SK-N-SH treated with all-trans-retinoic acid at 6 μM for 48 hours (cell line): ENCODE results near the gene CBY2.

Experiments
- ATAC-seq: fragments of 200-7000 bp; cut with Tn5 transposase; 3 replicates; pipeline ENCODE4 v1.9.1; 2020; ENCODE audit warnings: mild to moderate bottlenecking, moderate library complexity
- ARNTL ChIP-seq: fragments of 450-650 bp; formaldehyde crosslinking; IDR thresholded peaks from 2 replicates; pipeline ENCODE4 v1.5.0; 2020; ENCODE audit warnings: low read depth, mild to moderate bottlenecking, moderate library complexity, borderline replicate concordance
- BACH2 ChIP-seq: fragments of 250-450 bp; sonication (Bioruptor Pico); IDR thresholded peaks from 2 replicates; pipeline ENCODE4 v1.9.0; 2021; ENCODE audit warnings: mild to moderate bottlenecking, borderline replicate concordance
- ESRRG ChIP-seq: fragments of 250-450 bp; sonication (Bioruptor Pico); IDR thresholded peaks from 2 replicates; pipeline ENCODE4 v1.6.1; 2021; ENCODE audit warnings: mild to moderate bottlenecking
- GLIS3 ChIP-seq: fragments of 250-450 bp; sonication (Bioruptor Pico); IDR thresholded peaks from 2 replicates; pipeline ENCODE4 v1.5.0; 2020; ENCODE audit warnings: mild to moderate bottlenecking, moderate library complexity
- ISL1 ChIP-seq: fragments of 250-450 bp; sonication (Bioruptor Pico); IDR thresholded peaks from 2 replicates; pipeline ENCODE4 v2.1.2; 2022; ENCODE audit warnings: mild to moderate bottlenecking, moderate library complexity
- OSR1 ChIP-seq: fragments of 250-450 bp; sonication (Bioruptor Pico); IDR thresholded peaks from 2 replicates; pipeline ENCODE4 v1.8.0; 2022; ENCODE audit warnings: moderate library complexity, mild to moderate bottlenecking, inconsistent platforms
- PPARA ChIP-seq: fragments of 250-450 bp; sonication (Bioruptor Pico); IDR thresholded peaks from 2 replicates; pipeline ENCODE4 v1.5.0; 2020; ENCODE audit warnings: mild to moderate bottlenecking, borderline replicate concordance
- RARB ChIP-seq: fragments of 250-450 bp; sonication (Bioruptor Pico); IDR thresholded peaks from 2 replicates; pipeline ENCODE4 v1.8.0; 2021; ENCODE audit warnings: mild to moderate bottlenecking, moderate library complexity
- TOX ChIP-seq: fragments of 250-450 bp; sonication (Bioruptor Pico); IDR thresholded peaks from 2 replicates; pipeline ENCODE4 v1.8.0; 2021; ENCODE audit warnings: mild to moderate bottlenecking, moderate library complexity, borderline replicate concordance
- ZC3H10 ChIP-seq: fragments of 250-450 bp; sonication (Bioruptor Pico); IDR thresholded peaks from 2 replicates; pipeline ENCODE4 v1.5.1; 2021; ENCODE audit warnings: mild to moderate bottlenecking, moderate library complexity
- ZNF565 ChIP-seq: fragments of 450-650 bp; formaldehyde crosslinking; conservative IDR thresholded peaks from 2 replicates; pipeline ENCODE4 v1.5.0; 2020; ENCODE audit warnings: low read depth, mild to moderate bottlenecking, moderate library complexity
- ZNF70 ChIP-seq: fragments of 450-650 bp; formaldehyde crosslinking; IDR thresholded peaks from 2 replicates; pipeline ENCODE4 v1.5.0; 2020; ENCODE audit warnings: mild to moderate bottlenecking, moderate library complexity
- ZNF8 ChIP-seq: fragments of 450-650 bp; formaldehyde crosslinking; IDR thresholded peaks from 2 replicates; pipeline ENCODE4 v1.5.0; 2020; ENCODE audit warnings: mild to moderate bottlenecking, moderate library complexity
- TF ChIP-seq, protein P1 (sequence below): fragments of 250-450 bp; sonication (Bioruptor Pico); IDR thresholded peaks from 2 replicates; pipeline ENCODE4 v1.5.0; 2020; ENCODE audit warnings: mild to moderate bottlenecking, moderate library complexity
- TF ChIP-seq, protein P2 (sequence below): fragments of 250-450 bp; sonication (Bioruptor Pico); IDR thresholded peaks from 2 replicates; pipeline ENCODE4 v1.8.0; 2020; ENCODE audit warnings: mild to moderate bottlenecking, moderate library complexity, borderline replicate concordance
- TF ChIP-seq, protein P3 (sequence below): fragments of 250-450 bp; sonication (Bioruptor Pico); IDR thresholded peaks from 2 replicates; pipeline ENCODE4 v1.5.1; 2021; ENCODE audit warnings: mild to moderate bottlenecking, moderate library complexity
- TF ChIP-seq, protein P4 (sequence below): fragments of 250-450 bp; sonication (Bioruptor Pico); IDR thresholded peaks from 2 replicates; pipeline ENCODE4 v1.5.1; 2020; ENCODE audit warnings: low read depth, mild to moderate bottlenecking, moderate library complexity
- TF ChIP-seq, protein P5 (sequence below): fragments of 250-450 bp; sonication (Bioruptor Pico); IDR thresholded peaks from 2 replicates; pipeline ENCODE4 v1.8.0; 2021; ENCODE audit warnings: low read depth, mild to moderate bottlenecking, moderate library complexity, borderline replicate concordance

The CBY2 gene

DNA sequence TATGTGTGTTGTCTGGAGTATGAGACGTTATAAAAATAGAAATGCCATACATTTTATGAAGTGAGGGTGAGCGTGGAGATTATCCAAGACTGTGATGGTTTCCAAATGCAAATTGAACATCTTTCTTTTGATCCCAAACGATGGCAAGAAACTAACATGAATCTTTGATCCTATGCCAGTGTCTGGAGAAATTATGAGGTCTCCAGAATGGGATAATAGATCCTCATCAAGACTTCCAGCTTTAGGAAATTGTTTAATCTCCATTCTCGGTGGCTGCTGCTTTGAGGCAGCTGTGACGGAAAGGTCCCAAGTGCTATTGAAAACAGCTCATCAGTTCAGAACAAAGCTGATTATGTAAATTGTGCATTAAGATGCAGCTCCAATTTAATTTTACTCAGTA lies 30.8 kb downstream of the CBY2 start:
- no peak for ATAC-seq
- TF ChIP-seq RARB (CRISPR knock-in tag) = no peak
- TF ChIP-seq TOX (CRISPR knock-in tag) = no peak
- TF ChIP-seq BACH2 (CRISPR knock-in tag) = no peak
- TF ChIP-seq ISL1 = no peak
- TF ChIP-seq, protein P1, sequence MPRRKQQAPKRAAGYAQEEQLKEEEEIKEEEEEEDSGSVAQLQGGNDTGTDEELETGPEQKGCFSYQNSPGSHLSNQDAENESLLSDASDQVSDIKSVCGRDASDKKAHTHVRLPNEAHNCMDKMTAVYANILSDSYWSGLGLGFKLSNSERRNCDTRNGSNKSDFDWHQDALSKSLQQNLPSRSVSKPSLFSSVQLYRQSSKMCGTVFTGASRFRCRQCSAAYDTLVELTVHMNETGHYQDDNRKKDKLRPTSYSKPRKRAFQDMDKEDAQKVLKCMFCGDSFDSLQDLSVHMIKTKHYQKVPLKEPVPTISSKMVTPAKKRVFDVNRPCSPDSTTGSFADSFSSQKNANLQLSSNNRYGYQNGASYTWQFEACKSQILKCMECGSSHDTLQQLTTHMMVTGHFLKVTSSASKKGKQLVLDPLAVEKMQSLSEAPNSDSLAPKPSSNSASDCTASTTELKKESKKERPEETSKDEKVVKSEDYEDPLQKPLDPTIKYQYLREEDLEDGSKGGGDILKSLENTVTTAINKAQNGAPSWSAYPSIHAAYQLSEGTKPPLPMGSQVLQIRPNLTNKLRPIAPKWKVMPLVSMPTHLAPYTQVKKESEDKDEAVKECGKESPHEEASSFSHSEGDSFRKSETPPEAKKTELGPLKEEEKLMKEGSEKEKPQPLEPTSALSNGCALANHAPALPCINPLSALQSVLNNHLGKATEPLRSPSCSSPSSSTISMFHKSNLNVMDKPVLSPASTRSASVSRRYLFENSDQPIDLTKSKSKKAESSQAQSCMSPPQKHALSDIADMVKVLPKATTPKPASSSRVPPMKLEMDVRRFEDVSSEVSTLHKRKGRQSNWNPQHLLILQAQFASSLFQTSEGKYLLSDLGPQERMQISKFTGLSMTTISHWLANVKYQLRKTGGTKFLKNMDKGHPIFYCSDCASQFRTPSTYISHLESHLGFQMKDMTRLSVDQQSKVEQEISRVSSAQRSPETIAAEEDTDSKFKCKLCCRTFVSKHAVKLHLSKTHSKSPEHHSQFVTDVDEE (CRISPR knock-in tag) = no peak
- TF ChIP-seq OSR1 (CRISPR knock-in tag) = no peak
- no peak for TF ChIP-seq ZNF565 (CRISPR knock-in tag)
- no peak for TF ChIP-seq ESRRG (CRISPR knock-in tag)

DNA sequence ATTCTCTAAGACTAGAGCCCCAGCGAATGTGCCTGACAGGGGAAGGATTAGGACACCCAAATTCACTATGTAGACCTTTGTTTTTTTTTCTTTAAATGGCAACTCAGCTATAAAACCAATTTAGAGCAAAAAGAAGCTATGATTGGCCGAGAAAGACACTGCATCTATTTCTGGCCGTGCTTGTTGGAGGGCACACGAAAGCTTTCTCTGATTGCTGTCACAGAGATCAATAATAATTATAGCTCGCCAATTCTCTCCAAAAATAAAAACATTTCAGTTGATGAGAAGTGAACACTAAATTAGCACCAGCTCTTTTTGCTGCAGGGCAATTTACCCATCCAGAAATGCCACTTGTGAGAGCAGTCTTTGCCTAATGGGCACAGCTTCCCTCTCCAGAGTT lies 31.2 kb downstream of the CBY2 start:
- no peak for ATAC-seq

DNA sequence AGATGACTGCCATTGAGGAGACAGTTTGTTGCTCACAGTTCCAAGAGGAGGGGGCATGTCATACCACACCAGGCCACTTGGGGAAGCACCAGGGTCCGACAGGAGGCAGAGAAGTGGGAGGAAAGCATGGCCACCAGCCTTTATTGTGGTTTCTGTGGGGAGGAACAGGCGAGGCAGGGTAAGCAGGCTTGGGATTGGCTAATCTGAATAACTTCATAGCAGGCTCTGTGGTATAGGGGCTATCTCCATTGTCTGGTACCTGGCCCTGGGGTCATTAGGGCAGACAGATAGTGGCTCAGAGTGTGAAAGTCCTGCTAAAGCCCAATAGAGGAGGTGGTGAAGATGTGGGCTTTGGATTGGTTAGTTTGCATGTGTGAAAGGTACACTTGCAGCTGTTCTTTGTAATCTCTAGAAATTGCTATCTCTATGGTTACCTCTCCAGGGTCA lies 35.5 kb downstream of the CBY2 start:
- ATAC-seq = no peak

More for the DNA sequence above, 31.2 kb downstream of the CBY2 start:
- TF ChIP-seq ZC3H10 (CRISPR knock-in tag) = no peak
- TF ChIP-seq, protein P2, sequence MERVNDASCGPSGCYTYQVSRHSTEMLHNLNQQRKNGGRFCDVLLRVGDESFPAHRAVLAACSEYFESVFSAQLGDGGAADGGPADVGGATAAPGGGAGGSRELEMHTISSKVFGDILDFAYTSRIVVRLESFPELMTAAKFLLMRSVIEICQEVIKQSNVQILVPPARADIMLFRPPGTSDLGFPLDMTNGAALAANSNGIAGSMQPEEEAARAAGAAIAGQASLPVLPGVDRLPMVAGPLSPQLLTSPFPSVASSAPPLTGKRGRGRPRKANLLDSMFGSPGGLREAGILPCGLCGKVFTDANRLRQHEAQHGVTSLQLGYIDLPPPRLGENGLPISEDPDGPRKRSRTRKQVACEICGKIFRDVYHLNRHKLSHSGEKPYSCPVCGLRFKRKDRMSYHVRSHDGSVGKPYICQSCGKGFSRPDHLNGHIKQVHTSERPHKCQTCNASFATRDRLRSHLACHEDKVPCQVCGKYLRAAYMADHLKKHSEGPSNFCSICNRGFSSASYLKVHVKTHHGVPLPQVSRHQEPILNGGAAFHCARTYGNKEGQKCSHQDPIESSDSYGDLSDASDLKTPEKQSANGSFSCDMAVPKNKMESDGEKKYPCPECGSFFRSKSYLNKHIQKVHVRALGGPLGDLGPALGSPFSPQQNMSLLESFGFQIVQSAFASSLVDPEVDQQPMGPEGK = no peak
- TF ChIP-seq ZNF70 (CRISPR knock-in tag) = no peak
- no peak for TF ChIP-seq PPARA (CRISPR knock-in tag)
- TF ChIP-seq OSR1 (CRISPR knock-in tag) = no peak
- TF ChIP-seq, protein P3, sequence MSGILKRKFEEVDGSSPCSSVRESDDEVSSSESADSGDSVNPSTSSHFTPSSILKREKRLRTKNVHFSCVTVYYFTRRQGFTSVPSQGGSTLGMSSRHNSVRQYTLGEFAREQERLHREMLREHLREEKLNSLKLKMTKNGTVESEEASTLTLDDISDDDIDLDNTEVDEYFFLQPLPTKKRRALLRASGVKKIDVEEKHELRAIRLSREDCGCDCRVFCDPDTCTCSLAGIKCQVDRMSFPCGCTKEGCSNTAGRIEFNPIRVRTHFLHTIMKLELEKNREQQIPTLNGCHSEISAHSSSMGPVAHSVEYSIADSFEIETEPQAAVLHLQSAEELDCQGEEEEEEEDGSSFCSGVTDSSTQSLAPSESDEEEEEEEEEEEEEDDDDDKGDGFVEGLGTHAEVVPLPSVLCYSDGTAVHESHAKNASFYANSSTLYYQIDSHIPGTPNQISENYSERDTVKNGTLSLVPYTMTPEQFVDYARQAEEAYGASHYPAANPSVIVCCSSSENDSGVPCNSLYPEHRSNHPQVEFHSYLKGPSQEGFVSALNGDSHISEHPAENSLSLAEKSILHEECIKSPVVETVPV (CRISPR knock-in tag) = no peak
- no peak for TF ChIP-seq ARNTL (CRISPR knock-in tag)

DNA sequence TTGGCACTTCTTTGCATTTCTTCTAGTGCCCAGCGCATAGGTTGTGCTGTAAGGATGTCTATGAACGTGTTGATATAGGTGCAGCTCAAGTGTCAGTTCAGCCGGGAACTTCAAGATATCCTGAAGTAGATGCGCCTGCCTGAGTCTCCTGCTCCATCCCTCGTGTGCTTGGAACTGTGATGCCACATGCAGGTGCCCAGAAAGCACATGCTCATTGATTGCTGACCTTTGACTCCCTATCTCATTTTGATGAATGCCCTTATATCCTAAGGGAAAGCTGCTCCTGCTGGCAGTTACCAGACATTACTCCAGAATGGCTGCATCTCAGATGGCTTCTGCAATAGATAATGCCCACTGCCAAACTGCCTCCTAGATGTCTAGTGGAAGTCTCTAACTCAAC lies 40.9 kb downstream of the CBY2 start:
- no peak for ATAC-seq
- TF ChIP-seq PPARA (CRISPR knock-in tag) = no peak
- no peak for TF ChIP-seq ISL1
- TF ChIP-seq, protein P2 = no peak
- no peak for TF ChIP-seq ARNTL (CRISPR knock-in tag)
- TF ChIP-seq, protein P4, sequence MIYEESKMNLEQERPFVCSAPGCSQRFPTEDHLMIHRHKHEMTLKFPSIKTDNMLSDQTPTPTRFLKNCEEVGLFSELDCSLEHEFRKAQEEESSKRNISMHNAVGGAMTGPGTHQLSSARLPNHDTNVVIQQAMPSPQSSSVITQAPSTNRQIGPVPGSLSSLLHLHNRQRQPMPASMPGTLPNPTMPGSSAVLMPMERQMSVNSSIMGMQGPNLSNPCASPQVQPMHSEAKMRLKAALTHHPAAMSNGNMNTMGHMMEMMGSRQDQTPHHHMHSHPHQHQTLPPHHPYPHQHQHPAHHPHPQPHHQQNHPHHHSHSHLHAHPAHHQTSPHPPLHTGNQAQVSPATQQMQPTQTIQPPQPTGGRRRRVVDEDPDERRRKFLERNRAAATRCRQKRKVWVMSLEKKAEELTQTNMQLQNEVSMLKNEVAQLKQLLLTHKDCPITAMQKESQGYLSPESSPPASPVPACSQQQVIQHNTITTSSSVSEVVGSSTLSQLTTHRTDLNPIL = no peak

More for the DNA sequence above, 35.5 kb downstream of the CBY2 start:
- no peak for TF ChIP-seq TOX (CRISPR knock-in tag)
- no peak for TF ChIP-seq OSR1 (CRISPR knock-in tag)
- TF ChIP-seq PPARA (CRISPR knock-in tag) = no peak
- TF ChIP-seq GLIS3 (CRISPR knock-in tag) = no peak
- TF ChIP-seq, protein P5, sequence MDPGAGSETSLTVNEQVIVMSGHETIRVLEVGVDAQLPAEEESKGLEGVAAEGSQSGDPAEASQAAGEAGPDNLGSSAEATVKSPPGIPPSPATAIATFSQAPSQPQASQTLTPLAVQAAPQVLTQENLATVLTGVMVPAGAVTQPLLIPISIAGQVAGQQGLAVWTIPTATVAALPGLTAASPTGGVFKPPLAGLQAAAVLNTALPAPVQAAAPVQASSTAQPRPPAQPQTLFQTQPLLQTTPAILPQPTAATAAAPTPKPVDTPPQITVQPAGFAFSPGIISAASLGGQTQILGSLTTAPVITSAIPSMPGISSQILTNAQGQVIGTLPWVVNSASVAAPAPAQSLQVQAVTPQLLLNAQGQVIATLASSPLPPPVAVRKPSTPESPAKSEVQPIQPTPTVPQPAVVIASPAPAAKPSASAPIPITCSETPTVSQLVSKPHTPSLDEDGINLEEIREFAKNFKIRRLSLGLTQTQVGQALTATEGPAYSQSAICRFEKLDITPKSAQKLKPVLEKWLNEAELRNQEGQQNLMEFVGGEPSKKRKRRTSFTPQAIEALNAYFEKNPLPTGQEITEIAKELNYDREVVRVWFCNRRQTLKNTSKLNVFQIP (CRISPR knock-in tag) = no peak
- no peak for TF ChIP-seq ZC3H10 (CRISPR knock-in tag)
- no peak for TF ChIP-seq ZNF8
- no peak for TF ChIP-seq ZNF565 (CRISPR knock-in tag)
- no peak for TF ChIP-seq ARNTL (CRISPR knock-in tag)
- TF ChIP-seq BACH2 (CRISPR knock-in tag) = no peak
- TF ChIP-seq, all 23 proteins: peak for 0
